Pancreas (tissue), 10 donors: ENCODE data around the gene PLXNB1. TPM values are rescaled to one million over a fixed set of nuclear protein-coding genes. Genes with fewer than 3 reads are reported as not detected.

ENCODE experiments used
- ATAC-seq, 4 donors: fragments of 200-7000 bp; cut with Tn5 transposase; one replicate each; pipeline versions ENCODE4 v1.8.0 to v1.9.1; 2020; ENCODE audit warnings: mild to moderate bottlenecking in 4 of 4, moderate library complexity in 4 of 4
- DNase-seq, 6 donors: peaks; one replicate each; pipeline ENCODE4 v3.0.0-alpha.2; 2020
- FAIRE-seq: peaks from 2 replicates; lab custom pipeline; 2012; peaks lifted over from hg19 to GRCh38; lab: Jason Lieb, UNC
- H3K27ac ChIP-seq, 4 donors: fragments of 200-600 bp; sonication (generic); 1 replicate in 3 of 4; 2 replicates in 1 of 4; pipeline versions ENCODE4 v1.5.0 to v1.8.0; 2020
- H3K27me3 ChIP-seq, 4 donors: fragments of 200-600 bp; one replicate each; pipeline ENCODE4 v1.8.0; 2021
- H3K36me3 ChIP-seq, 3 donors: fragments of 200-600 bp; sonication (generic) in 1 of 3; one replicate each; pipeline versions ENCODE4 v1.5.0 to v1.8.0; 2020 to 2021
- H3K4me1 ChIP-seq, 3 donors: fragments of 200-600 bp; one replicate each; pipeline ENCODE4 v1.8.0; 2021
- H3K4me3 ChIP-seq, 4 donors: fragments of 200-600 bp; sonication (generic) in 2 of 4; one replicate each; pipeline versions ENCODE4 v1.5.0 to v1.8.0; 2020 to 2021
- H3K9me3 ChIP-seq, 4 donors: fragments of 200-600 bp; one replicate each; pipeline ENCODE4 v1.8.0; 2021
- CTCF ChIP-seq, 4 donors: fragments of 200-600 bp; sonication (generic) in 3 of 4; IDR thresholded peaks; one replicate each; pipeline versions ENCODE4 v1.5.0 to v1.8.0; 2021; ENCODE audit warnings: antibody characterized with exemption in 4 of 4
- WGBS, 2 donors: extraction: QIAGEN DNeasy Blood & Tissue Kit; methylation state at CpG; one replicate each; pipeline ENCODE4 v1.1.7; 2013; 5-methylcytosine and 5-hydroxymethylcytosine counted together
- intact Hi-C, 3 donors: fragments of 100-400 bp; cut with DNase I; formaldehyde crosslinking; loops; one replicate each; pipeline versions ENCODE4 v1.11.1 to v1.14.2; 2022
- polyA plus RNA-seq, 2 donors: library from polyadenylated mRNA; stranded (reverse); fragments of 200-250 nt; gene quantifications; one replicate each; pipeline ENCODE4 v1.2.3, GENCODE V29; 2013
- total RNA-seq, 6 donors: library from RNA; stranded (reverse); fragmentation: NEBNext Ultra II Directional in 4 of 6; extraction: Animal tissue kit (Norgen Biotek cat#: 25700) in 4 of 6; gene quantifications; one replicate each; pipeline versions ENCODE4 v1.2.1 to v1.2.4, GENCODE V29; 2021 to 2023
- donor health status: healthy with polysubstance abuse.
- donor health status: DM: no; HTN: no; CAD: no; lungs with moderate emphysema.
- donor health status: DM: no; HTN: no; CAD: no.
- donor health status: control.
- donor health status: control.
- donor health status: Bipolar disorder and iron deficiency.
- donor health status: DM: yes; HTN: yes; CAD: no.
- donor health status: DM: no; HTN: no; CAD: no.
- donor health status: DM: no; HTN: no; CAD: no.
- donor health status: DM: yes; HTN: yes; CAD: no.

Gene PLXNB1
- total and polyA plus RNA-seq, 8 donors, result 47.8 to 372 (median 74.3) TPM

- Histone ChIP-seq H3K36me3 (peaks cover 0 to 4% (median 0%) of the 10 kb centered on the region in 3 donors), H3K9me3 (no peaks in the 10 kb centered on the region), H3K4me1 (peaks cover 0 to 9% (median 5%) of the 10 kb centered on the region in 3 donors), H3K27ac (no peak overlapping the region), H3K4me3 (no peak overlapping the region), H3K27me3 (no peaks in the 10 kb centered on the region)
- DNase-seq (peak in 1 of 6 donors; percentile 12), FAIRE-seq (no peak), ATAC-seq (no peak)
- no peak for TF ChIP-seq CTCF (IDR thresholded peaks at IDR 0.05)
- intact Hi-C loops, result loop anchor here in 1 of 3 donors (10.0 kb wide), 1 partner anchor 159 kb away; no protein-coding TSS in a partner anchor
- WGBS, 2 donors, result 85 to 87% methylated on average over 12 of the region's 12 CpGs
These were observed 3.7 kb upstream of the PLXNB1 start for GRCh38 chr3:48433472-48434118.

- intact Hi-C loops, result loop anchor here in 1 of 3 donors (10.0 kb wide), 1 partner anchor 158 kb away; no protein-coding TSS in a partner anchor
- no peak overlapping the region for H3K4me3 ChIP-seq
These were observed 2.8 kb upstream of the PLXNB1 start for GRCh38 chr3:48432411-48433371.

GRCh38 chr3:48431224-48432029, 1.5 kb upstream of the PLXNB1 start:
- TF ChIP-seq CTCF (IDR thresholded peaks at IDR 0.05), result no peak
- 76 to 78% methylated on average over 8 of the region's 8 CpGs for WGBS, 2 donors
- peak overlapping the region; percentile 90 to 95 (median 93) for H3K27ac ChIP-seq
- ATAC-seq, result no peak
- no peaks in the 10 kb centered on the region for H3K9me3 ChIP-seq
- FAIRE-seq, result no peak
- H3K27me3 ChIP-seq, result no peaks in the 10 kb centered on the region
- intact Hi-C loops, result loop anchor here in 1 of 3 donors (10.0 kb wide), 1 partner anchor 157 kb away; no protein-coding TSS in a partner anchor
- DNase-seq, result no peak
- no peak overlapping the region for H3K4me3 ChIP-seq
- H3K4me1 ChIP-seq, result peaks cover 3 to 14% (median 9%) of the 10 kb centered on the region in 3 donors
- peaks cover 0 to 4% (median 0%) of the 10 kb centered on the region in 3 donors for H3K36me3 ChIP-seq

More at GRCh38 chr3:48432411-48433371, 2.8 kb upstream of the PLXNB1 start:
- TF ChIP-seq CTCF (IDR thresholded peaks at IDR 0.05), result no peak
- WGBS, 2 donors, result 86 to 87% methylated on average over 16 of the region's 16 CpGs
- ATAC-seq, result no peak
- DNase-seq, result peak in 1 of 6 donors; percentile 13
- peaks cover 0 to 4% (median 0%) of the 10 kb centered on the region in 3 donors for H3K36me3 ChIP-seq
- H3K27ac ChIP-seq, result no peak overlapping the region
- no peaks in the 10 kb centered on the region for H3K27me3 ChIP-seq
- H3K9me3 ChIP-seq, result no peaks in the 10 kb centered on the region
- H3K4me1 ChIP-seq, result peaks cover under 1 to 12% (median 9%) of the 10 kb centered on the region in 3 donors
- no peak for FAIRE-seq

GRCh38 chr3:48430708-48431101, 819 bp upstream of the PLXNB1 start:
- Histone ChIP-seq H3K27me3 (no peaks in the 10 kb centered on the region), H3K9me3 (no peaks in the 10 kb centered on the region), H3K4me3 (no peak overlapping the region), H3K4me1 (peaks cover 3 to 17% (median 9%) of the 10 kb centered on the region in 3 donors), H3K27ac (peak overlapping the region; percentile 90 to 95 (median 93)), H3K36me3 (peaks cover 0 to 4% (median 0%) of the 10 kb centered on the region in 3 donors)
- peak in 2 of 6 donors; percentile 29 to 60 for DNase-seq
- WGBS, 2 donors, result 48 to 64% methylated on average over 1 of the region's 1 CpG
- no peak for TF ChIP-seq CTCF (IDR thresholded peaks at IDR 0.05)
- intact Hi-C loops, result loop anchor here in 1 of 3 donors (10.0 kb wide), 1 partner anchor 156 kb away; no protein-coding TSS in a partner anchor
- no peak for ATAC-seq
- FAIRE-seq, result no peak
